Breast epithelium (tissue), 4 donors: Measurements from ENCODE around the gene COA8. TPM values are rescaled to one million over a fixed set of nuclear protein-coding genes. Genes with fewer than 3 reads are reported as not detected.
A peak's percentile ranks its signal among the peaks of the same experiment; 100 is the strongest.

Source experiments
- DNase-seq, 2 donors: peaks; one replicate each; pipeline ENCODE4 v3.0.0-alpha.2; 2019; ENCODE audit warnings: low spot score in 2 of 2
- H3K27ac ChIP-seq, 2 donors: fragments of 200-600 bp; sonication (generic) in 1 of 2; one replicate each; pipeline ENCODE4 v1.5.1; 2016 to 2019; ENCODE audit warnings: mild to moderate bottlenecking in 1 of 2
- H3K27me3 ChIP-seq, 2 donors: fragments of 200-600 bp; sonication (generic) in 1 of 2; one replicate each; pipeline versions ENCODE4 v1.5.1 to v1.6.0; 2017 to 2019; ENCODE audit warnings: control low read depth in 1 of 2, mild to moderate bottlenecking in 1 of 2
- H3K36me3 ChIP-seq: fragments of 200-600 bp; one replicate; pipeline ENCODE4 v1.5.1; 2019
- H3K4me1 ChIP-seq, 2 donors: fragments of 200-600 bp; sonication (generic); one replicate each; pipeline ENCODE4 v1.5.1; 2016 to 2019; ENCODE audit warnings: control low read depth in 1 of 2
- H3K4me3 ChIP-seq, 3 donors: fragments of 200-600 bp; sonication (generic); 1 replicate in 2 of 3; 2 replicates in 1 of 3; pipeline ENCODE4 v1.5.1; 2016 to 2019; ENCODE audit warnings: mild to moderate bottlenecking in 3 of 3, moderate library complexity in 2 of 3
- H3K9me3 ChIP-seq, 2 donors: fragments of 200-600 bp; sonication (generic) in 1 of 2; one replicate each; pipeline ENCODE4 v1.5.1; 2016 to 2019; ENCODE audit warnings: control low read depth in 1 of 2
- CTCF ChIP-seq, 3 donors: fragments of 450-650 bp; IDR thresholded peaks; one replicate each; pipeline ENCODE4 v1.5.1; 2016 to 2017; ENCODE audit warnings: antibody characterized with exemption in 3 of 3, mild to moderate bottlenecking in 3 of 3, moderate library complexity in 3 of 3
- POLR2A ChIP-seq: fragments of 450-650 bp; IDR thresholded peaks from one replicate; pipeline ENCODE4 v1.6.1; 2016; ENCODE audit warnings: antibody characterized with exemption, mild to moderate bottlenecking, moderate library complexity
- POLR2AphosphoS5 ChIP-seq, 3 donors: sonication (generic); formaldehyde crosslinking; IDR thresholded peaks; one replicate each; pipeline ENCODE4 v1.6.1; 2017; ENCODE audit warnings: antibody characterized with exemption in 3 of 3
- intact Hi-C: fragments of 100-400 bp; cut with DNase I; formaldehyde crosslinking; loops from one replicate; pipeline ENCODE4 v1.15.1; 2023; ENCODE audit warnings: low total_unique reads
- total RNA-seq, 3 donors: library from RNA; depleted of rRNA; stranded (reverse); fragments of >200 nt; gene quantifications; one replicate each; pipeline ENCODE4 v1.1.0, GENCODE V29; 2016

Gene COA8
- total RNA-seq, 3 donors from 2014 or later = 26.5 to 41.9 (median 27.2) TPM

- intact Hi-C loops = no loop called here
- H3K36me3 ChIP-seq = no peaks in the 10 kb centered on the region
- TF ChIP-seq POLR2AphosphoS5 (IDR thresholded peaks at IDR 0.05) = no peak
- no peak for TF ChIP-seq POLR2A
- no peak for TF ChIP-seq CTCF (IDR thresholded peaks at IDR 0.05)
- DNase-seq = no peak
- no peak overlapping the region for H3K4me3 ChIP-seq
- no peaks in the 10 kb centered on the region for H3K9me3 ChIP-seq
- no peaks in the 10 kb centered on the region for H3K27me3 ChIP-seq
- H3K4me1 ChIP-seq = peaks cover 5% of the 10 kb centered on the region in 2 donors
- peak overlapping the region in 1 of 2 donors; percentile 77 for H3K27ac ChIP-seq
Observed at GRCh38 chr14:103623883-103624482, 61.2 kb downstream of the COA8 start.

- Histone ChIP-seq H3K4me1 (peaks cover 5% of the 10 kb centered on the region in 2 donors), H3K4me3 (peak overlapping the region in 1 of 3 donors; percentile 13), H3K9me3 (no peaks in the 10 kb centered on the region), H3K27ac (peak overlapping the region; percentile 62 to 77), H3K36me3 (no peaks in the 10 kb centered on the region), H3K27me3 (no peaks in the 10 kb centered on the region)
- TF ChIP-seq POLR2AphosphoS5 (IDR thresholded peaks at IDR 0.05) (peak in 1 of 3 donors; percentile 61), CTCF (IDR thresholded peaks at IDR 0.05) (no peak)
- intact Hi-C loops = no loop called here
- peak; percentile 49 to 67 for DNase-seq
Observed at GRCh38 chr14:103624860-103625259, 62.1 kb downstream of the COA8 start.

GRCh38 chr14:103625356-103626095, 62.8 kb downstream of the COA8 start:
- TF ChIP-seq CTCF (IDR thresholded peaks at IDR 0.05) (no peak), POLR2A (no peak), POLR2AphosphoS5 (IDR thresholded peaks at IDR 0.05) (no peak)
- intact Hi-C loops = loop anchor here (2.0 kb wide), 1 partner anchor 49 kb away; no protein-coding TSS in a partner anchor
- no peak for DNase-seq
- Histone ChIP-seq H3K4me3 (peak overlapping the region in 1 of 3 donors; percentile 13), H3K4me1 (peaks cover 5 to 9% of the 10 kb centered on the region in 2 donors), H3K9me3 (no peaks in the 10 kb centered on the region), H3K36me3 (no peaks in the 10 kb centered on the region), H3K27me3 (no peaks in the 10 kb centered on the region), H3K27ac (peak overlapping the region; percentile 62 to 77)

- peaks cover 5 to 12% of the 10 kb centered on the region in 2 donors for H3K4me1 ChIP-seq
- no peaks in the 10 kb centered on the region for H3K36me3 ChIP-seq
- peak overlapping the region in 1 of 2 donors; percentile 16 for H3K27ac ChIP-seq
- no peaks in the 10 kb centered on the region for H3K9me3 ChIP-seq
- no peaks in the 10 kb centered on the region for H3K27me3 ChIP-seq
- no peak overlapping the region for H3K4me3 ChIP-seq
- TF ChIP-seq CTCF (IDR thresholded peaks at IDR 0.05) (no peak), POLR2A (no peak), POLR2AphosphoS5 (IDR thresholded peaks at IDR 0.05) (no peak)
- DNase-seq = no peak
- intact Hi-C loops = loop anchor here (2.0 kb wide), 1 partner anchor 49 kb away; no protein-coding TSS in a partner anchor
Observed at GRCh38 chr14:103626146-103626850, 63.5 kb downstream of the COA8 start.
